WTC11 (cell line): Measurements from ENCODE around the gene GLIPR2. TPM values are rescaled to one million over a fixed set of nuclear protein-coding genes. Genes with fewer than 3 reads are reported as not detected.
A peak's percentile ranks its signal among the peaks of the same experiment; 100 is the strongest.

Source experiments
- ATAC-seq: fragments of 200-7000 bp; cut with Tn5 transposase; 2 replicates; pipeline ENCODE4 v1.10.0; 2021; ENCODE audit warnings: mild to moderate bottlenecking, moderate library complexity
- CTCF ChIA-PET: fragments of 300-600 bp; sonication (Branson Sonifier 250); formaldehyde crosslinking; loops from one replicate; lab custom pipeline; 2021; ENCODE audit warnings: antibody characterized with exemption; lab: Charles Lee
- POLR2A ChIA-PET: fragments of 350-600 bp; sonication (Branson Sonifier 250); formaldehyde crosslinking; loops from one replicate; lab custom pipeline; 2021; ENCODE audit warnings: antibody characterized with exemption; lab: Charles Lee
- DNase-seq: peaks from one replicate; pipeline ENCODE4 v3.0.0; 2021; ENCODE audit warnings: low spot score
- H3K27ac Mint-ChIP-seq: 2 replicates; pipeline ENCODE4 v1.8.0; 2021; ENCODE audit warnings: mixed read lengths
- H3K27me3 Mint-ChIP-seq: 2 replicates; pipeline ENCODE4 v1.8.0; 2021; ENCODE audit warnings: low read depth, mild to moderate bottlenecking, moderate library complexity, mixed read lengths
- H3K36me3 Mint-ChIP-seq: 2 replicates; pipeline ENCODE4 v1.8.0; 2021; ENCODE audit warnings: mixed read lengths
- H3K4me1 Mint-ChIP-seq: 2 replicates; pipeline ENCODE4 v1.8.0; 2022; ENCODE audit warnings: mixed read lengths
- H3K4me3 Mint-ChIP-seq: 2 replicates; pipeline ENCODE4 v1.8.0; 2021; ENCODE audit warnings: mild to moderate bottlenecking, moderate library complexity, mixed read lengths
- H3K9me3 Mint-ChIP-seq: 2 replicates; pipeline ENCODE4 v1.8.0; 2021; ENCODE audit warnings: mixed read lengths
- CREM ChIP-seq: sonication (generic); formaldehyde crosslinking; IDR thresholded peaks from 2 replicates; pipeline ENCODE4 v1.8.1; 2022; ENCODE audit warnings: mild to moderate bottlenecking, missing genetic modification reagents, moderate library complexity
- ETV6 ChIP-seq: sonication (generic); formaldehyde crosslinking; IDR thresholded peaks from 2 replicates; pipeline ENCODE4 v1.8.1; 2022; ENCODE audit warnings: mild to moderate bottlenecking, missing genetic modification reagents
- GRHL2 ChIP-seq: fragments of 250-450 bp; sonication (Bioruptor Pico); IDR thresholded peaks from 2 replicates; pipeline ENCODE4 v1.8.0; 2022; ENCODE audit warnings: mild to moderate bottlenecking, moderate library complexity; ENCODE audit not compliant: insufficient replicate concordance, severe bottlenecking
- JAZF1 ChIP-seq: fragments of 250-450 bp; sonication (Bioruptor Pico); IDR thresholded peaks from 2 replicates; pipeline ENCODE4 v1.9.0; 2021; ENCODE audit warnings: moderate library complexity, mild to moderate bottlenecking, inconsistent platforms
- KAT7 ChIP-seq: sonication (generic); formaldehyde crosslinking; IDR thresholded peaks from 2 replicates; pipeline ENCODE4 v1.8.1; 2023; ENCODE audit warnings: missing genetic modification reagents, mild to moderate bottlenecking, borderline replicate concordance
- PRRX2 ChIP-seq: fragments of 250-450 bp; sonication (Bioruptor Pico); IDR thresholded peaks from 2 replicates; pipeline ENCODE4 v1.8.0; 2021; ENCODE audit warnings: mild to moderate bottlenecking
- SMAD4 ChIP-seq: sonication (generic); formaldehyde crosslinking; IDR thresholded peaks from 2 replicates; pipeline ENCODE4 v1.8.0; 2022; ENCODE audit warnings: mild to moderate bottlenecking, missing genetic modification reagents
- ZNF121 ChIP-seq: sonication (generic); formaldehyde crosslinking; IDR thresholded peaks from 2 replicates; pipeline ENCODE4 v1.8.0; 2023; ENCODE audit warnings: missing genetic modification reagents
- ZNF671 ChIP-seq: fragments of 250-450 bp; sonication (Bioruptor Pico); IDR thresholded peaks from 2 replicates; pipeline ENCODE4 v1.8.0; 2021; ENCODE audit warnings: mild to moderate bottlenecking
- total RNA-seq: library from RNA; stranded (reverse); gene quantifications from 3 replicates; pipeline ENCODE4 v1.2.3, GENCODE V29; 2021
- TF ChIP-seq, protein P1 (sequence below): sonication (generic); formaldehyde crosslinking; conservative IDR thresholded peaks from 2 replicates; pipeline ENCODE4 v1.8.1; 2023; ENCODE audit warnings: mild to moderate bottlenecking, low read depth, missing genetic modification reagents, moderate library complexity
- TF ChIP-seq, protein P2 (sequence below): sonication (generic); formaldehyde crosslinking; IDR thresholded peaks from 2 replicates; pipeline ENCODE4 v1.8.1; 2022; ENCODE audit warnings: low read depth, mild to moderate bottlenecking, moderate library complexity, missing genetic modification reagents, borderline replicate concordance
- TF ChIP-seq, protein P3 (sequence below): sonication (generic); formaldehyde crosslinking; IDR thresholded peaks from 2 replicates; pipeline ENCODE4 v1.8.0; 2022; ENCODE audit warnings: mild to moderate bottlenecking, missing genetic modification reagents
- TF ChIP-seq, protein P4 (sequence below): sonication (generic); formaldehyde crosslinking; IDR thresholded peaks from 2 replicates; pipeline ENCODE4 v1.8.0; 2023; ENCODE audit warnings: missing genetic modification reagents
- TF ChIP-seq, protein P5 (sequence below): sonication (generic); formaldehyde crosslinking; IDR thresholded peaks from 2 replicates; pipeline ENCODE4 v1.8.0; 2022; ENCODE audit warnings: mild to moderate bottlenecking, missing genetic modification reagents
- TF ChIP-seq, protein P6 (sequence below): sonication (generic); formaldehyde crosslinking; IDR thresholded peaks from 2 replicates; pipeline ENCODE4 v1.8.0; 2023; ENCODE audit warnings: missing genetic modification reagents, mild to moderate bottlenecking, borderline replicate concordance
- TF ChIP-seq, protein P7 (sequence below): fragments of 250-450 bp; sonication (Bioruptor Pico); IDR thresholded peaks from 2 replicates; pipeline ENCODE4 v1.9.0; 2021; ENCODE audit warnings: mild to moderate bottlenecking
- TF ChIP-seq, protein P8 (sequence below): sonication (generic); formaldehyde crosslinking; IDR thresholded peaks from 2 replicates; pipeline ENCODE4 v1.8.1; 2022; ENCODE audit warnings: missing genetic modification reagents, borderline replicate concordance

The GLIPR2 gene
- total RNA-seq, 1 experiment from 2014 or later, result 3.7 TPM

DNA sequence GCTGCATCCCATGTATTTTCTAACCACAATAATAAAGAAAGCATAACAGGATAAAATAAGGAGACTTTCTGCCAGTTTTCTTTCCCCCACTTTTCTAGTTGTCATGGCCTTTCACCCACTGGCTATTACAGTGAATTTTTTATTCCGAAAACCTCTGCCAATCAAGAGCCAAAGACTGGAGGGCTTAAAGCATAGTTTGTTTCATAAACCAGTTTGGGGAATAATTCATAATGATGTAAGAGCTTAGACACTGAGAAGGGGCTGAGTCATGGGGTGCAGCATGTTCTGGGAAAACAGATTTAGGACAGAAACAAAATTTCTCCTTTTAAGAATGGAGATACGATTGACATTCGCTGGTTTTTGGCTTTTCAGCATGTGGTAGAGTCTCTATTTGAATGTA lies 4.4 kb upstream of the GLIPR2 start (continued):
- TF ChIP-seq, protein P1, sequence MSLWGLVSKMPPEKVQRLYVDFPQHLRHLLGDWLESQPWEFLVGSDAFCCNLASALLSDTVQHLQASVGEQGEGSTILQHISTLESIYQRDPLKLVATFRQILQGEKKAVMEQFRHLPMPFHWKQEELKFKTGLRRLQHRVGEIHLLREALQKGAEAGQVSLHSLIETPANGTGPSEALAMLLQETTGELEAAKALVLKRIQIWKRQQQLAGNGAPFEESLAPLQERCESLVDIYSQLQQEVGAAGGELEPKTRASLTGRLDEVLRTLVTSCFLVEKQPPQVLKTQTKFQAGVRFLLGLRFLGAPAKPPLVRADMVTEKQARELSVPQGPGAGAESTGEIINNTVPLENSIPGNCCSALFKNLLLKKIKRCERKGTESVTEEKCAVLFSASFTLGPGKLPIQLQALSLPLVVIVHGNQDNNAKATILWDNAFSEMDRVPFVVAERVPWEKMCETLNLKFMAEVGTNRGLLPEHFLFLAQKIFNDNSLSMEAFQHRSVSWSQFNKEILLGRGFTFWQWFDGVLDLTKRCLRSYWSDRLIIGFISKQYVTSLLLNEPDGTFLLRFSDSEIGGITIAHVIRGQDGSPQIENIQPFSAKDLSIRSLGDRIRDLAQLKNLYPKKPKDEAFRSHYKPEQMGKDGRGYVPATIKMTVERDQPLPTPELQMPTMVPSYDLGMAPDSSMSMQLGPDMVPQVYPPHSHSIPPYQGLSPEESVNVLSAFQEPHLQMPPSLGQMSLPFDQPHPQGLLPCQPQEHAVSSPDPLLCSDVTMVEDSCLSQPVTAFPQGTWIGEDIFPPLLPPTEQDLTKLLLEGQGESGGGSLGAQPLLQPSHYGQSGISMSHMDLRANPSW (CRISPR knock-in tag), result no peak
- TF ChIP-seq ZNF671 (CRISPR knock-in tag) (no peak), SMAD4 (CRISPR knock-in tag) (no peak), JAZF1 (CRISPR knock-in tag) (no peak), KAT7 (no peak), GRHL2 (CRISPR knock-in tag) (no peak)

DNA sequence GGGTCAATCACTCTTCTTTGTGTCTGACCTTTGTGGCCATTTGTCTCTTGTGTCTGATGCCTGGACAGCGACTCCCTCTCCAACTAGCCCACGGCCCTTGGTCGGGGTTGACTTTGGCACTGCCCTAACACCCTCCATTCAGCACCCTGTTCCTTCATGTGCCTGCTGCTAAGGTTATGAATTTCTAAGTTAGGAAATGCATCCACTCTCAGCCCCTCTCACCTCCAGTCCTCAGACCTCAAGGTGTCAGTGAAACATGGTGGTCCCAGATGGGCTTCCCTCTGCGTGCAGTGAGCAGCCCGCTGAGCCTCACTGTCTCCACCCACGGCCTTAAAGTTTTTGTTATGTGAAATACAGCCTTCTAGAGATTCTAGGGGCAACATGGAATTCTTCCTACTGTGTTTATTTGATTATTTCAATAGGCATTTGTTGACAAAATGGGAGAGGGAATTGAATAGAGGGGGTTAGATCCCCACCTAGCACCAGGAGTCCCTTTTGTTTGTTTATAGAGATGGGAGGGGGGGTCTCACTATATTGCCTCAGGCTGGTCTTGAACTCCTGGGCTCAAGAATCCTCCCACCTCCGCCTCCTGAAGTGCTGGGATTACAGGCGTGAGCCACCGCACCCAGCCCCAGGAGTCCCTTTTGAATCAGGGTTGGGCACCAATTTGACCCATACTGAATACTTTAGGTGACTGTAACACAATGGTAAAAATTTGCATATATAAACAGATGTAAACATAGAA lies 1.6 kb upstream of the GLIPR2 start:
- H3K36me3 Mint-ChIP-seq, result no peaks in the 10 kb centered on the region
- peaks cover 34% of the 10 kb centered on the region for H3K4me1 Mint-ChIP-seq
- H3K4me3 Mint-ChIP-seq, result peak overlapping the region; percentile 82
- no peaks in the 10 kb centered on the region for H3K9me3 Mint-ChIP-seq
- DNase-seq (no peak), ATAC-seq (peak; percentile 11)
- H3K27me3 Mint-ChIP-seq, result peaks cover 81% of the 10 kb centered on the region
- POLR2A ChIA-PET, result no interaction called here
- H3K27ac Mint-ChIP-seq, result no peak overlapping the region
- CTCF ChIA-PET, result no interaction called here
- TF ChIP-seq, protein P2, sequence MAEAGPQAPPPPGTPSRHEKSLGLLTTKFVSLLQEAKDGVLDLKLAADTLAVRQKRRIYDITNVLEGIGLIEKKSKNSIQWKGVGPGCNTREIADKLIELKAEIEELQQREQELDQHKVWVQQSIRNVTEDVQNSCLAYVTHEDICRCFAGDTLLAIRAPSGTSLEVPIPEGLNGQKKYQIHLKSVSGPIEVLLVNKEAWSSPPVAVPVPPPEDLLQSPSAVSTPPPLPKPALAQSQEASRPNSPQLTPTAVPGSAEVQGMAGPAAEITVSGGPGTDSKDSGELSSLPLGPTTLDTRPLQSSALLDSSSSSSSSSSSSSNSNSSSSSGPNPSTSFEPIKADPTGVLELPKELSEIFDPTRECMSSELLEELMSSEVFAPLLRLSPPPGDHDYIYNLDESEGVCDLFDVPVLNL (CRISPR knock-in tag), result no peak
- TF ChIP-seq, protein P3, sequence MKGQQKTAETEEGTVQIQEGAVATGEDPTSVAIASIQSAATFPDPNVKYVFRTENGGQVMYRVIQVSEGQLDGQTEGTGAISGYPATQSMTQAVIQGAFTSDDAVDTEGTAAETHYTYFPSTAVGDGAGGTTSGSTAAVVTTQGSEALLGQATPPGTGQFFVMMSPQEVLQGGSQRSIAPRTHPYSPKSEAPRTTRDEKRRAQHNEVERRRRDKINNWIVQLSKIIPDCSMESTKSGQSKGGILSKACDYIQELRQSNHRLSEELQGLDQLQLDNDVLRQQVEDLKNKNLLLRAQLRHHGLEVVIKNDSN (CRISPR knock-in tag), result no peak
- TF ChIP-seq GRHL2 (CRISPR knock-in tag) (no peak), ETV6 (no peak), ZNF121 (CRISPR knock-in tag) (no peak), PRRX2 (CRISPR knock-in tag) (no peak), JAZF1 (CRISPR knock-in tag) (no peak), CREM (no peak)
- TF ChIP-seq, protein P4, sequence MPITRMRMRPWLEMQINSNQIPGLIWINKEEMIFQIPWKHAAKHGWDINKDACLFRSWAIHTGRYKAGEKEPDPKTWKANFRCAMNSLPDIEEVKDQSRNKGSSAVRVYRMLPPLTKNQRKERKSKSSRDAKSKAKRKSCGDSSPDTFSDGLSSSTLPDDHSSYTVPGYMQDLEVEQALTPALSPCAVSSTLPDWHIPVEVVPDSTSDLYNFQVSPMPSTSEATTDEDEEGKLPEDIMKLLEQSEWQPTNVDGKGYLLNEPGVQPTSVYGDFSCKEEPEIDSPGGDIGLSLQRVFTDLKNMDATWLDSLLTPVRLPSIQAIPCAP (CRISPR knock-in tag), result no peak
- TF ChIP-seq, protein P5, sequence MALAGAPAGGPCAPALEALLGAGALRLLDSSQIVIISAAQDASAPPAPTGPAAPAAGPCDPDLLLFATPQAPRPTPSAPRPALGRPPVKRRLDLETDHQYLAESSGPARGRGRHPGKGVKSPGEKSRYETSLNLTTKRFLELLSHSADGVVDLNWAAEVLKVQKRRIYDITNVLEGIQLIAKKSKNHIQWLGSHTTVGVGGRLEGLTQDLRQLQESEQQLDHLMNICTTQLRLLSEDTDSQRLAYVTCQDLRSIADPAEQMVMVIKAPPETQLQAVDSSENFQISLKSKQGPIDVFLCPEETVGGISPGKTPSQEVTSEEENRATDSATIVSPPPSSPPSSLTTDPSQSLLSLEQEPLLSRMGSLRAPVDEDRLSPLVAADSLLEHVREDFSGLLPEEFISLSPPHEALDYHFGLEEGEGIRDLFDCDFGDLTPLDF (CRISPR knock-in tag), result no peak
- TF ChIP-seq, protein P6, sequence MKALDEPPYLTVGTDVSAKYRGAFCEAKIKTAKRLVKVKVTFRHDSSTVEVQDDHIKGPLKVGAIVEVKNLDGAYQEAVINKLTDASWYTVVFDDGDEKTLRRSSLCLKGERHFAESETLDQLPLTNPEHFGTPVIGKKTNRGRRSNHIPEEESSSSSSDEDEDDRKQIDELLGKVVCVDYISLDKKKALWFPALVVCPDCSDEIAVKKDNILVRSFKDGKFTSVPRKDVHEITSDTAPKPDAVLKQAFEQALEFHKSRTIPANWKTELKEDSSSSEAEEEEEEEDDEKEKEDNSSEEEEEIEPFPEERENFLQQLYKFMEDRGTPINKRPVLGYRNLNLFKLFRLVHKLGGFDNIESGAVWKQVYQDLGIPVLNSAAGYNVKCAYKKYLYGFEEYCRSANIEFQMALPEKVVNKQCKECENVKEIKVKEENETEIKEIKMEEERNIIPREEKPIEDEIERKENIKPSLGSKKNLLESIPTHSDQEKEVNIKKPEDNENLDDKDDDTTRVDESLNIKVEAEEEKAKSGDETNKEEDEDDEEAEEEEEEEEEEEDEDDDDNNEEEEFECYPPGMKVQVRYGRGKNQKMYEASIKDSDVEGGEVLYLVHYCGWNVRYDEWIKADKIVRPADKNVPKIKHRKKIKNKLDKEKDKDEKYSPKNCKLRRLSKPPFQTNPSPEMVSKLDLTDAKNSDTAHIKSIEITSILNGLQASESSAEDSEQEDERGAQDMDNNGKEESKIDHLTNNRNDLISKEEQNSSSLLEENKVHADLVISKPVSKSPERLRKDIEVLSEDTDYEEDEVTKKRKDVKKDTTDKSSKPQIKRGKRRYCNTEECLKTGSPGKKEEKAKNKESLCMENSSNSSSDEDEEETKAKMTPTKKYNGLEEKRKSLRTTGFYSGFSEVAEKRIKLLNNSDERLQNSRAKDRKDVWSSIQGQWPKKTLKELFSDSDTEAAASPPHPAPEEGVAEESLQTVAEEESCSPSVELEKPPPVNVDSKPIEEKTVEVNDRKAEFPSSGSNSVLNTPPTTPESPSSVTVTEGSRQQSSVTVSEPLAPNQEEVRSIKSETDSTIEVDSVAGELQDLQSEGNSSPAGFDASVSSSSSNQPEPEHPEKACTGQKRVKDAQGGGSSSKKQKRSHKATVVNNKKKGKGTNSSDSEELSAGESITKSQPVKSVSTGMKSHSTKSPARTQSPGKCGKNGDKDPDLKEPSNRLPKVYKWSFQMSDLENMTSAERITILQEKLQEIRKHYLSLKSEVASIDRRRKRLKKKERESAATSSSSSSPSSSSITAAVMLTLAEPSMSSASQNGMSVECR (CRISPR knock-in tag), result no peak
- TF ChIP-seq, protein P7, sequence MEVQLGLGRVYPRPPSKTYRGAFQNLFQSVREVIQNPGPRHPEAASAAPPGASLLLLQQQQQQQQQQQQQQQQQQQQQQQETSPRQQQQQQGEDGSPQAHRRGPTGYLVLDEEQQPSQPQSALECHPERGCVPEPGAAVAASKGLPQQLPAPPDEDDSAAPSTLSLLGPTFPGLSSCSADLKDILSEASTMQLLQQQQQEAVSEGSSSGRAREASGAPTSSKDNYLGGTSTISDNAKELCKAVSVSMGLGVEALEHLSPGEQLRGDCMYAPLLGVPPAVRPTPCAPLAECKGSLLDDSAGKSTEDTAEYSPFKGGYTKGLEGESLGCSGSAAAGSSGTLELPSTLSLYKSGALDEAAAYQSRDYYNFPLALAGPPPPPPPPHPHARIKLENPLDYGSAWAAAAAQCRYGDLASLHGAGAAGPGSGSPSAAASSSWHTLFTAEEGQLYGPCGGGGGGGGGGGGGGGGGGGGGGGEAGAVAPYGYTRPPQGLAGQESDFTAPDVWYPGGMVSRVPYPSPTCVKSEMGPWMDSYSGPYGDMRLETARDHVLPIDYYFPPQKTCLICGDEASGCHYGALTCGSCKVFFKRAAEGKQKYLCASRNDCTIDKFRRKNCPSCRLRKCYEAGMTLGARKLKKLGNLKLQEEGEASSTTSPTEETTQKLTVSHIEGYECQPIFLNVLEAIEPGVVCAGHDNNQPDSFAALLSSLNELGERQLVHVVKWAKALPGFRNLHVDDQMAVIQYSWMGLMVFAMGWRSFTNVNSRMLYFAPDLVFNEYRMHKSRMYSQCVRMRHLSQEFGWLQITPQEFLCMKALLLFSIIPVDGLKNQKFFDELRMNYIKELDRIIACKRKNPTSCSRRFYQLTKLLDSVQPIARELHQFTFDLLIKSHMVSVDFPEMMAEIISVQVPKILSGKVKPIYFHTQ (CRISPR knock-in tag), result no peak
- TF ChIP-seq, protein P8, sequence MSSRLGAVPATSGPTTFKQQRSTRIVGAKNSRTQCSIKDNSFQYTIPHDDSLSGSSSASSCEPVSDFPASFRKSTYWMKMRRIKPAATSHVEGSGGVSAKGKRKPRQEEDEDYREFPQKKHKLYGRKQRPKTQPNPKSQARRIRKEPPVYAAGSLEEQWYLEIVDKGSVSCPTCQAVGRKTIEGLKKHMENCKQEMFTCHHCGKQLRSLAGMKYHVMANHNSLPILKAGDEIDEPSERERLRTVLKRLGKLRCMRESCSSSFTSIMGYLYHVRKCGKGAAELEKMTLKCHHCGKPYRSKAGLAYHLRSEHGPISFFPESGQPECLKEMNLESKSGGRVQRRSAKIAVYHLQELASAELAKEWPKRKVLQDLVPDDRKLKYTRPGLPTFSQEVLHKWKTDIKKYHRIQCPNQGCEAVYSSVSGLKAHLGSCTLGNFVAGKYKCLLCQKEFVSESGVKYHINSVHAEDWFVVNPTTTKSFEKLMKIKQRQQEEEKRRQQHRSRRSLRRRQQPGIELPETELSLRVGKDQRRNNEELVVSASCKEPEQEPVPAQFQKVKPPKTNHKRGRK (CRISPR knock-in tag), result no peak
